IMR-90 (cell line): Measurements from ENCODE around the gene CRACDL. TPM values are rescaled to one million over a fixed set of nuclear protein-coding genes. Genes with fewer than 3 reads are reported as not detected.

Experiments used
- ATAC-seq: fragments of 200-7000 bp; cut with Tn5 transposase; 2 replicates; pipeline ENCODE4 v1.9.1; 2020; ENCODE audit warnings: low read depth, mild to moderate bottlenecking, moderate library complexity
- BruUV-seq: library from RNA; stranded (reverse); fragments of 400-500 nt; replicated peaks from 2 replicates; lab custom pipeline; 2021; lab: Mats Ljungman, UMichigan
- CTCF ChIA-PET: fragments of 300-600 bp; formaldehyde crosslinking; extraction: SDS; loops from one replicate; lab custom pipeline; 2021; ENCODE audit warnings: antibody characterized with exemption; lab: Yijun Ruan, JAX
- POLR2A ChIA-PET: fragments of 300-600 bp; sonication (Branson Sonifier 250); formaldehyde crosslinking; loops from one replicate; lab custom pipeline; 2022; ENCODE audit warnings: antibody characterized with exemption; ENCODE audit not compliant: unreplicated experiment; lab: Charles Lee
- DNase-seq: peaks from one replicate; pipeline ENCODE4 v3.0.0; 2013
- H2AFZ ChIP-seq: replicated peaks from 2 replicates; pipeline ENCODE3; 2013; ENCODE audit warnings: low read length, mild to moderate bottlenecking; ENCODE audit not compliant: poor library complexity
- H2AK5ac ChIP-seq: 2 replicates; pipeline ENCODE4 v1.6.1; 2013; ENCODE audit warnings: low read depth, low read length, inconsistent platforms
- H2AK9ac ChIP-seq: replicated peaks from 2 replicates; pipeline ENCODE3; 2013; ENCODE audit warnings: mild to moderate bottlenecking, low read depth, low read length, moderate library complexity; ENCODE audit not compliant: poor library complexity
- H2BK120ac ChIP-seq: 2 replicates; pipeline ENCODE4 v1.6.1; 2013; ENCODE audit warnings: low read depth, low read length, inconsistent platforms
- H2BK15ac ChIP-seq: 3 replicates; pipeline ENCODE4 v1.6.1; 2013; ENCODE audit warnings: low read depth, low read length, inconsistent platforms
- H2BK20ac ChIP-seq: 2 replicates; pipeline ENCODE4 v1.6.1; 2013; ENCODE audit warnings: low read depth, mild to moderate bottlenecking, inconsistent platforms, low read length, moderate library complexity
- H2BK5ac ChIP-seq: 2 replicates; pipeline ENCODE4 v1.6.1; 2013; ENCODE audit warnings: mild to moderate bottlenecking, low read depth, low read length, inconsistent platforms; ENCODE audit not compliant: poor library complexity, severe bottlenecking
- H3K14ac ChIP-seq: replicated peaks from 2 replicates; pipeline ENCODE4 v1.6.1; 2013; ENCODE audit warnings: low read depth, low read length, inconsistent platforms
- H3K18ac ChIP-seq: 2 replicates; pipeline ENCODE4 v1.6.1; 2013; ENCODE audit warnings: low read depth, low read length, control low read depth
- H3K23ac ChIP-seq: 2 replicates; pipeline ENCODE4 v1.6.1; 2013; ENCODE audit warnings: low read depth, low read length, inconsistent platforms
- H3K27ac ChIP-seq: 2 replicates; pipeline ENCODE4 v1.5.1; 2013; ENCODE audit warnings: mild to moderate bottlenecking, control low read depth, low read length; ENCODE audit not compliant: insufficient read depth
- H3K27me3 ChIP-seq: 2 replicates; pipeline ENCODE4 v1.6.1; 2013; ENCODE audit warnings: low read length; ENCODE audit not compliant: control insufficient read depth, insufficient read depth
- H3K36me3 ChIP-seq: 2 replicates; pipeline ENCODE4 v1.6.1; 2013; ENCODE audit warnings: low read length, mixed read lengths; ENCODE audit not compliant: control insufficient read depth, insufficient read depth
- H3K4ac ChIP-seq: 2 replicates; pipeline ENCODE4 v1.6.1; 2013; ENCODE audit warnings: low read depth, low read length, inconsistent platforms
- H3K4me1 ChIP-seq: 2 replicates; pipeline ENCODE4 v1.6.1; 2013; ENCODE audit warnings: low read length, mixed read lengths; ENCODE audit not compliant: control insufficient read depth, insufficient read depth
- H3K4me2 ChIP-seq: 2 replicates; pipeline ENCODE4 v1.6.1; 2013; ENCODE audit warnings: low read depth, mild to moderate bottlenecking, control low read depth, low read length, moderate library complexity
- H3K4me3 ChIP-seq: 2 replicates; pipeline ENCODE4 v1.5.1; 2013; ENCODE audit warnings: low read depth, mild to moderate bottlenecking, control low read depth, low read length, moderate library complexity; ENCODE audit not compliant: insufficient read depth
- H3K56ac ChIP-seq: 2 replicates; pipeline ENCODE4 v1.6.1; 2013; ENCODE audit warnings: low read length, inconsistent platforms; ENCODE audit not compliant: insufficient read depth; ENCODE audit errors: extremely low read depth
- H3K79me1 ChIP-seq, 2 experiments: 2 replicates each; pipeline ENCODE4 v1.6.1; 2013; ENCODE audit warnings: low read length in 2 of 2, inconsistent platforms in 1 of 2, low read depth in 1 of 2
- H3K9ac ChIP-seq: 2 replicates; pipeline ENCODE4 v1.6.1; 2013; ENCODE audit warnings: low read depth, low read length, control low read depth
- H3K9me1 ChIP-seq: 2 replicates; pipeline ENCODE4 v1.6.1; 2013; ENCODE audit warnings: low read length, inconsistent platforms; ENCODE audit not compliant: insufficient read depth
- H3K9me3 ChIP-seq: 2 replicates; pipeline ENCODE4 v1.6.1; 2013; ENCODE audit warnings: low read length; ENCODE audit not compliant: control insufficient read depth, insufficient read depth
- H4K20me1 ChIP-seq: 2 replicates; pipeline ENCODE4 v1.6.1; 2013; ENCODE audit warnings: low read length, inconsistent platforms; ENCODE audit not compliant: insufficient read depth
- H4K5ac ChIP-seq: 2 replicates; pipeline ENCODE4 v1.6.1; 2013; ENCODE audit warnings: mild to moderate bottlenecking, low read depth, low read length, control low read depth
- H4K8ac ChIP-seq, 2 experiments: 2 replicates each; pipeline ENCODE4 v1.6.1; 2013; ENCODE audit warnings: low read depth in 2 of 2, low read length in 2 of 2, control low read depth in 1 of 2, inconsistent platforms in 1 of 2
- H4K91ac ChIP-seq: 2 replicates; pipeline ENCODE4 v1.6.1; 2013; ENCODE audit warnings: low read depth, low read length, inconsistent platforms; ENCODE audit not compliant: insufficient read depth
- BHLHE40 ChIP-seq: fragments of 150-350 bp; IDR thresholded peaks from 2 replicates; pipeline ENCODE4 v1.6.1; 2016; ENCODE audit warnings: mild to moderate bottlenecking, low read depth, low read length
- CEBPB ChIP-seq: IDR thresholded peaks from 2 replicates; pipeline ENCODE4 v1.6.1; 2012; ENCODE audit warnings: low read depth, low read length, improper control_type of control experiment
- MAFK ChIP-seq: IDR thresholded peaks from 2 replicates; pipeline ENCODE4 v1.6.1; 2012; ENCODE audit warnings: low read depth, low read length, improper control_type of control experiment
- MAZ ChIP-seq: IDR thresholded peaks from 2 replicates; pipeline ENCODE4 v1.6.1; 2012; ENCODE audit warnings: low read depth, mild to moderate bottlenecking, low read length, improper control_type of control experiment, moderate library complexity, borderline replicate concordance
- RAD21 ChIP-seq: IDR thresholded peaks from 2 replicates; pipeline ENCODE4 v1.6.1; 2012; ENCODE audit warnings: low read length, improper control_type of control experiment
- RFX5 ChIP-seq: IDR thresholded peaks from 2 replicates; pipeline ENCODE4 v1.8.0; 2012; ENCODE audit warnings: low read depth, mild to moderate bottlenecking, low read length, moderate library complexity
- WGBS, 2 experiments: methylation state at CpG; one replicate each; pipeline versions ENCODE4 v1.1.5 to v1.1.7; 2013; ENCODE audit warnings: missing lambda C conversion rate in 2 of 2; ENCODE audit not compliant: insufficient read length in 1 of 2; ENCODE audit errors: extremely low coverage in 2 of 2; 5-methylcytosine and 5-hydroxymethylcytosine counted together
- dilution Hi-C: fragments of 300-500 bp; cut with HindIII; formaldehyde crosslinking; loops from one replicate; pipeline ENCODE4 v1.14.3; 2018; ENCODE audit warnings: low sequenced_read_pairs; ENCODE audit not compliant: unreplicated experiment
- in situ Hi-C: fragments of 300-500 bp; cut with MboI; formaldehyde crosslinking; loops from 3 replicates; pipeline ENCODE4 v1.14.3; 2019; ENCODE audit warnings: low sequenced_read_pairs, inconsistent platforms, mixed read lengths
- intact Hi-C: fragments of 100-400 bp; cut with micrococcal nuclease; formaldehyde crosslinking; loops from 2 replicates; pipeline ENCODE4 v1.10.0; 2022
- polyA plus RNA-seq, 3 experiments: library from polyadenylated mRNA; depleted of rRNA; stranded (reverse); fragments of >200 nt; gene quantifications; 2 replicates each; pipeline ENCODE4 v1.2.3, GENCODE V29; 2012; ENCODE audit warnings: low replicate concordance in 1 of 3
- total RNA-seq: library from RNA; depleted of rRNA; stranded (reverse); fragments of >200 nt; gene quantifications from 2 replicates; pipeline ENCODE4 v1.2.3, GENCODE V29; 2012
- TF ChIP-seq, protein P1 (sequence below): conservative IDR thresholded peaks from 2 replicates; pipeline ENCODE4 v1.5.1; 2012; ENCODE audit warnings: mild to moderate bottlenecking, low read depth, low read length, improper control_type of control experiment

The CRACDL gene
- total and polyA plus RNA-seq, 2 of the 4 experiments (the other 2 are of a cell fraction): not detected

DNA sequence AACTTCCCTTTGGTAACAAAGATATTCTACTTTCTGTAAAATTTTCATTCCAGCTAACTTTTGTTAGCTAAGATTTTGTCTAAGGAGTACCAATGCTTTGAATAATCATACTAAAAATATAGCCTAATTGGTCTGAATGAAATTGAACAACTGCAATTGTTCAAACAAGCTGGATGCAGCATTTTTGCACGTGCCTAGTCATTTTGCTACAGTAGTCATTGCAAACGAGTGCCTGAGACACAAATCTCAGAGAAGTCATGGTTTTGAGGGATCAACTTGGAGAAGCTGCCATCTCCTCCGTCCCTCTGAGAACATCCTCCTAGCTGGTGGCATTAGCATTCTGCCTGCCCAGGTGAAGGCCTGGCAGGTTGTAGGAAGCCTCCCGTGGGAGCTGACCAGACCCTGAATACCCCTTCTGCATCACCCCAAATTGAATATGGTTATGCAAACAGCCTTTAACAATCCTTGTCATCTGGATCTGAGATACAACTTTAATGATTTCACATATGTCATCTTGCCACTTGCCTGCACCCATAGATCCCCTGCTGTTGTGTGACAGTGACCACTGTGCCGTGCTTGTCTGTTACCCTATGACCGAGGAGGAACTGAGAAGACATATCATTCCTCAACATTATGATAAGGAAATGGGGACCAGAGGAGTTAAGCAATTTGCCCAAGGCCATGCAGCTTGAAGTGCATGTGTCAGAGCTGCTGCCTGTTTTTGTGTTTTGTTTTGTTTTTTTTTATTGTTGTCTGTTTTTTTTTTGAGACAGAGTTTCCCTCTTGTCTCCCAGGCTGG lies 176.0 kb downstream of the CRACDL start (continued):
- TF ChIP-seq, protein P1, sequence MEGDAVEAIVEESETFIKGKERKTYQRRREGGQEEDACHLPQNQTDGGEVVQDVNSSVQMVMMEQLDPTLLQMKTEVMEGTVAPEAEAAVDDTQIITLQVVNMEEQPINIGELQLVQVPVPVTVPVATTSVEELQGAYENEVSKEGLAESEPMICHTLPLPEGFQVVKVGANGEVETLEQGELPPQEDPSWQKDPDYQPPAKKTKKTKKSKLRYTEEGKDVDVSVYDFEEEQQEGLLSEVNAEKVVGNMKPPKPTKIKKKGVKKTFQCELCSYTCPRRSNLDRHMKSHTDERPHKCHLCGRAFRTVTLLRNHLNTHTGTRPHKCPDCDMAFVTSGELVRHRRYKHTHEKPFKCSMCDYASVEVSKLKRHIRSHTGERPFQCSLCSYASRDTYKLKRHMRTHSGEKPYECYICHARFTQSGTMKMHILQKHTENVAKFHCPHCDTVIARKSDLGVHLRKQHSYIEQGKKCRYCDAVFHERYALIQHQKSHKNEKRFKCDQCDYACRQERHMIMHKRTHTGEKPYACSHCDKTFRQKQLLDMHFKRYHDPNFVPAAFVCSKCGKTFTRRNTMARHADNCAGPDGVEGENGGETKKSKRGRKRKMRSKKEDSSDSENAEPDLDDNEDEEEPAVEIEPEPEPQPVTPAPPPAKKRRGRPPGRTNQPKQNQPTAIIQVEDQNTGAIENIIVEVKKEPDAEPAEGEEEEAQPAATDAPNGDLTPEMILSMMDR: no peak

DNA sequence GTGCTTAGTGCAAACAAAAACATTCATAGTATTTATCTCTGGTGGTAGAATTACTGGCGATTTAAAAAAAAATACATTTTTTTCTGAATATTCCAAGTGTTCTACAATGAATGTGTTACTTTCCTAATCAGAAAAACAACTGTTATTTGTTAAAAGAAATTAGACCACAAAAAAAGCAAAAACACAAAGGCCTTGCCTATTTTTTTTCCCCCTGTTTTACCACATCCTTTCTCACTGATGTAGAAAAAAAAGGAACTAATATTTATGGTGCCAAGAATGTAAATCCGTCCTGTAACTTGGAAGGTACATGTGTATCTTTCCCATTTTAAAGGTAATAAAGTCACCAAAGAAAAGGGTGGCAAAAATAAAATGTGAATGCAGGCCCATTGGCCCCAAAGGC lies 176.7 kb downstream of the CRACDL start:
- no peak overlapping the region for H3K4me2 ChIP-seq
- no peak overlapping the region for H3K27ac ChIP-seq
- H2BK120ac ChIP-seq: no peak overlapping the region
- H2BK20ac ChIP-seq: no peak overlapping the region
- no peak for ATAC-seq
- no peak overlapping the region for H3K14ac ChIP-seq
- no peaks in the 10 kb centered on the region for H4K20me1 ChIP-seq
- DNase-seq: no peak
- no TSS peak for BruUV-seq
- no peak overlapping the region for H3K23ac ChIP-seq
- no peak overlapping the region for H3K4me3 ChIP-seq
- dilution Hi-C loops (no loop called here), in situ Hi-C loops (no loop called here), intact Hi-C loops (no loop called here)
- no peak overlapping the region for H4K91ac ChIP-seq
- no peaks in the 10 kb centered on the region for H3K36me3 ChIP-seq
- H3K56ac ChIP-seq: no peak overlapping the region
- no peak overlapping the region for H2BK5ac ChIP-seq
- no peak overlapping the region for H2AK5ac ChIP-seq
- TF ChIP-seq RFX5 (no peak), RAD21 (no peak), CEBPB (no peak), MAZ (no peak), BHLHE40 (no peak), MAFK (no peak)
- POLR2A ChIA-PET: no interaction called here
- H3K9me1 ChIP-seq: no peaks in the 10 kb centered on the region
- no peak overlapping the region for H4K5ac ChIP-seq
- no peak overlapping the region for H2BK15ac ChIP-seq
- H3K4ac ChIP-seq: no peak overlapping the region
- no peaks in the 10 kb centered on the region for H3K4me1 ChIP-seq
- H3K18ac ChIP-seq: no peak overlapping the region
- H4K8ac ChIP-seq: no peak overlapping the region
- no CpG with 5 or more reads among the region's 2 CpGs for WGBS, 2 experiments
- H3K79me1 ChIP-seq: no peaks in the 10 kb centered on the region
- no peak overlapping the region for H2AK9ac ChIP-seq
- H2AFZ ChIP-seq: no peak overlapping the region
- no peaks in the 10 kb centered on the region for H3K9me3 ChIP-seq
- peaks cover 13% of the 10 kb centered on the region for H3K27me3 ChIP-seq
- CTCF ChIA-PET: no interaction called here
- H3K9ac ChIP-seq: no peak overlapping the region
